GM12878 (cell line): ENCODE data around the gene SSNA1.

ENCODE experiments used
- ATF3 ChIP-seq: IDR thresholded peaks from 2 replicates; pipeline ENCODE4 v1.6.1; 2011; ENCODE audit warnings: low read depth, mild to moderate bottlenecking, low read length, moderate library complexity, borderline replicate concordance; ENCODE audit errors: extremely low read depth
- HDAC6 ChIP-seq: fragments of 200-600 bp; sonication (generic); IDR thresholded peaks from one replicate; pipeline ENCODE4 v1.8.0; 2017; ENCODE audit warnings: antibody characterized with exemption; ENCODE audit not compliant: unreplicated experiment

DNA sequence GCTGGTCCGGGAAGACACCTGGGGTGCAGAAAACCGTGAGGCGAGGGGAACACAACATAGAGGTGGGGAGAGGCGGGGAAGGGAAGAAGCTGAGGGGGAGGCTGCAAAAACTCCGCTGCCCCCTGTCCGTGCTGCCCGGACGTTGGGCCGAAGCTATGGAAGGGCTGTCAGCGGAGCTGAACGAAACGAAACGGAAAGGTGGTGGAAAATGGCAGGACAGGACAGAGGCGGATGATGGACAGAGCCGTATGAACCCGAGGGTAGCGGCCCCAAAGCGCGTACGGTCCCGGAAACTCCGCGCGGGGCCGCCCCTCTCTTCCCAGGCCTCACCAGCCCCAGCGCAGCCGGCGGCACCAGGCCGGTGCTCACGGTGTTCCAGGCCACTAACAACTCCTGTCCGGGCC is 388 bp upstream of the SSNA1 start:
- TF ChIP-seq ATF3, result no peak
- TF ChIP-seq HDAC6, result no peak
